ENCODE results near the gene SKA3.

- TF ChIP-seq CTCF (IDR thresholded peaks at IDR 0.05) (no peak), POLR2A (IDR thresholded peaks at IDR 0.05) (no peak)
Observed at GRCh38 chr13:21109168-21109567, 67.2 kb downstream of the SKA3 start.

Data from uterus (tissue), 2 donors.